Keratinocyte (primary cell): ENCODE results near the gene HOXD1. TPM values are rescaled to one million over a fixed set of nuclear protein-coding genes. Genes with fewer than 3 reads are reported as not detected.

Experiments
- DNase-seq: peaks from one replicate; pipeline ENCODE4 v3.0.0-alpha.2; 2011; ENCODE audit warnings: low read depth, missing footprints, low spot score
- FAIRE-seq: peaks from 2 replicates; lab custom pipeline; 2011; peaks lifted over from hg19 to GRCh38; lab: Jason Lieb, UNC
- H2AFZ ChIP-seq: 2 replicates; pipeline ENCODE4 v1.6.0; 2012; ENCODE audit warnings: low read length, control low read depth, inconsistent platforms; ENCODE audit not compliant: control insufficient read depth
- H3K27ac ChIP-seq: 2 replicates; pipeline ENCODE4 v1.5.1; 2011; ENCODE audit warnings: low read length; ENCODE audit not compliant: control insufficient read depth, insufficient read depth
- H3K27me3 ChIP-seq: 3 replicates; pipeline ENCODE4 v1.6.0; 2011; ENCODE audit warnings: low read length; ENCODE audit not compliant: control insufficient read depth, insufficient read depth; ENCODE audit errors: extremely low read depth
- H3K36me3 ChIP-seq, 2 experiments: 2 replicates in 1 of 2; 3 replicates in 1 of 2; pipeline ENCODE4 v1.5.1; 2011; ENCODE audit warnings: low read length in 2 of 2, mild to moderate bottlenecking in 1 of 2; ENCODE audit not compliant: control insufficient read depth in 2 of 2, insufficient read depth in 2 of 2; ENCODE audit errors: extremely low read depth in 1 of 2
- H3K4me1 ChIP-seq: 3 replicates; pipeline ENCODE4 v1.5.1; 2011; ENCODE audit warnings: low read length; ENCODE audit not compliant: control insufficient read depth, insufficient read depth; ENCODE audit errors: extremely low read depth
- H3K4me2 ChIP-seq: 3 replicates; pipeline ENCODE4 v1.6.0; 2011; ENCODE audit warnings: low read depth, low read length; ENCODE audit not compliant: control insufficient read depth, insufficient read depth; ENCODE audit errors: extremely low read depth
- H3K4me3 ChIP-seq, 3 experiments: fragments of 200-600 bp in 1 of 3; sonication (generic) in 1 of 3; 2 replicates in 2 of 3; 3 replicates in 1 of 3; pipeline ENCODE4 v1.5.1; 2011 to 2016; ENCODE audit warnings: low read length in 3 of 3, mild to moderate bottlenecking in 3 of 3, control low read depth in 2 of 3, inconsistent platforms in 1 of 3, low read depth in 1 of 3, mixed read lengths in 1 of 3, mixed run types in 1 of 3, moderate library complexity in 1 of 3; ENCODE audit not compliant: control insufficient read depth in 2 of 3, insufficient read depth in 2 of 3; ENCODE audit errors: extremely low read depth in 1 of 3
- H3K79me2 ChIP-seq: 2 replicates; pipeline ENCODE4 v1.6.0; 2012; ENCODE audit warnings: low read length; ENCODE audit not compliant: control insufficient read depth, insufficient read depth
- H3K9ac ChIP-seq: 3 replicates; pipeline ENCODE4 v1.6.0; 2011; ENCODE audit warnings: low read length; ENCODE audit not compliant: control insufficient read depth, insufficient read depth; ENCODE audit errors: extremely low read depth
- H3K9me1 ChIP-seq: 3 replicates; pipeline ENCODE4 v1.6.0; 2011; ENCODE audit warnings: low read length; ENCODE audit not compliant: control insufficient read depth, insufficient read depth; ENCODE audit errors: extremely low read depth
- H3K9me3 ChIP-seq: 2 replicates; pipeline ENCODE4 v1.5.1; 2012; ENCODE audit warnings: low read depth, low read length; ENCODE audit not compliant: control insufficient read depth
- H4K20me1 ChIP-seq: 3 replicates; pipeline ENCODE4 v1.6.0; 2011; ENCODE audit warnings: low read length; ENCODE audit not compliant: control insufficient read depth, insufficient read depth; ENCODE audit errors: extremely low read depth
- CTCF ChIP-seq, 3 experiments: IDR thresholded peaks in 1 of 3; conservative IDR thresholded peaks in 1 of 3; optimal IDR thresholded peaks in 1 of 3; 2 replicates in 2 of 3; 3 replicates in 1 of 3; pipeline versions ENCODE3 to v1.5.1; 2011; ENCODE audit warnings: low read length in 3 of 3, mild to moderate bottlenecking in 3 of 3, moderate library complexity in 2 of 3, control low read depth in 1 of 3, inconsistent platforms in 1 of 3; ENCODE audit not compliant: insufficient read depth in 2 of 3; ENCODE audit errors: extremely low read depth in 1 of 3
- EZH2 ChIP-seq: IDR thresholded peaks from one replicate; pipeline ENCODE4 v1.6.1; 2012; ENCODE audit warnings: inconsistent platforms, mild to moderate bottlenecking, low read length, moderate library complexity
- dilution Hi-C: fragments of 300-500 bp; cut with MboI; formaldehyde crosslinking; loops from one replicate; pipeline ENCODE4 v1.7.0; 2020; ENCODE audit warnings: low sequenced_read_pairs; ENCODE audit not compliant: extremely low pct_ligation_motif_present
- polyA plus RNA-seq, 5 experiments: library from polyadenylated mRNA; depleted of rRNA in 3 of 5; stranded (reverse) in 3 of 5; stranded (forward) in 1 of 5; unstranded in 1 of 5; fragments of >200 nt; gene quantifications; 1 replicate in 1 of 5; 2 replicates in 3 of 5; 3 replicates in 1 of 5; pipeline versions ENCODE4 v1.2.1 to v1.2.3, GENCODE V29; 2011 to 2012; ENCODE audit warnings: missing spikeins in 2 of 5, low read depth in 1 of 5, low replicate concordance in 1 of 5

HOXD1 gene
- polyA plus RNA-seq, 1 donor (not counting 4 experiments of a cell fraction or from before 2014, with no cell fraction given) = not detected

DNA sequence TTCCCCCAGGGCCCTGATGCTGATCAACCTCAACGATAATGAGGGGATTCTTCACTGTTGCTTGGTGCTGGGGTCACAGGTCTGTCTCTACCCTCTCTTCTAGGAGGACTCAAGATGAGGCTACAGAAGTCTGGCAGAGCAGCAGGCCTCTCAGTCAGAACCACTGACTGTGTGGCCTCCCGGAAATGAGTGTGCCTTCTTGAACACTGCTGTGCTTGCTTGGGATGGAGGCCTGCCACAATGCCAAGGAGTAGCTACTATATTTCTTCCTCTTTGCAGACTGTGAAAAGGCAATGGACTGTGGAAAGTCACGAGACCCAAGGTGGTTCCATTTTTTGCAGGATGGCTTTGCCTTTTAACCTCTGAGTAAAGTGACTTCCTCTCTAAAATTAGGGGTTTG, 5.8 kb upstream of the HOXD1 start:
- H3K27me3 ChIP-seq = peaks cover 51% of the 10 kb centered on the region

DNA sequence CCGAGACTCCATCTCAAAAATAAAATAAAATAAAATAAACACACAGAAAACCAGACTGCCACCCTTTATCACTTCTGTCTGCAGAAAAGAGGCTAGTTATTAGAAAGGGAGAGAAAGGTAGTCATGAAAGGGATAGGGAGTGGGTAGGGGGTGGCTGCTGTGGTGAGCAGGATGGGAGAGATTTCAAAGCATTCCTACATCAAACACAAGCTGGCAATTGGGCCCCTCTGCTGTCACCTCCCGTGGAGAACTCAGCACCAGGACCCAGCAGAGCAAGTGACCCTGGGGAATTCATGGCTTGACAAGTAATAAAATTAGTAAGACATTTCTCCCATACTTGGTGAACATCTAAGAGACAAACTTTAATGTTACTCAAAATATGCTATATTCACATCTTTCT, 3.7 kb upstream of the HOXD1 start:
- Histone ChIP-seq H3K4me1 (peaks cover 6% of the 10 kb centered on the region), H3K4me2 (no peak overlapping the region), H4K20me1 (no peaks in the 10 kb centered on the region), H3K36me3 (no peaks in the 10 kb centered on the region), H3K79me2 (no peaks in the 10 kb centered on the region), H3K9me3 (no peaks in the 10 kb centered on the region), H2AFZ (no peak overlapping the region), H3K4me3 (no peak overlapping the region), H3K27ac (no peak overlapping the region), H3K9ac (no peak overlapping the region), H3K9me1 (no peaks in the 10 kb centered on the region), H3K27me3 (peaks cover 52% of the 10 kb centered on the region)
- no peak for FAIRE-seq
- no peak for TF ChIP-seq CTCF (optimal IDR thresholded peaks at IDR 0.05 in 1 of 3, IDR thresholded peaks at IDR 0.05 in 1 of 3, conservative IDR thresholded peaks at IDR 0.05 in 1 of 3; ENCODE audit: extremely low read depth in 1 of 3, insufficient read depth in 2 of 3, low read length in 3 of 3)
- no peak for TF ChIP-seq EZH2
- dilution Hi-C loops = no loop called here
- DNase-seq = no peak

More for the DNA sequence above, 5.8 kb upstream of the HOXD1 start:
- H3K27ac ChIP-seq = no peak overlapping the region
- no peak overlapping the region for H3K4me3 ChIP-seq
- H3K4me2 ChIP-seq = no peak overlapping the region
- TF ChIP-seq EZH2 (no peak), CTCF (optimal IDR thresholded peaks at IDR 0.05 in 1 of 3, IDR thresholded peaks at IDR 0.05 in 1 of 3, conservative IDR thresholded peaks at IDR 0.05 in 1 of 3; ENCODE audit: extremely low read depth in 1 of 3, insufficient read depth in 2 of 3, low read length in 3 of 3) (no peak)
- H4K20me1 ChIP-seq = no peaks in the 10 kb centered on the region
- H2AFZ ChIP-seq = no peak overlapping the region
- H3K9me3 ChIP-seq = no peaks in the 10 kb centered on the region
- no peak overlapping the region for H3K9ac ChIP-seq
- H3K79me2 ChIP-seq = no peaks in the 10 kb centered on the region
- FAIRE-seq (no peak), DNase-seq (no peak)
- no peaks in the 10 kb centered on the region for H3K36me3 ChIP-seq
- dilution Hi-C loops = no loop called here
- H3K9me1 ChIP-seq = no peaks in the 10 kb centered on the region
- H3K4me1 ChIP-seq = peaks cover 4% of the 10 kb centered on the region
